EH (cell line): ENCODE data around the gene DEFB129.
"Not testable (repeated sequence)": the region's sequence is repeated elsewhere in the genome, so short reads cannot be mapped to it uniquely, and the experiment has no call there.

Experiments
- DNase-seq: peaks from one replicate; pipeline ENCODE4 v3.0.0-alpha.2; 2015; ENCODE audit warnings: low read depth

Gene DEFB129

DNA sequence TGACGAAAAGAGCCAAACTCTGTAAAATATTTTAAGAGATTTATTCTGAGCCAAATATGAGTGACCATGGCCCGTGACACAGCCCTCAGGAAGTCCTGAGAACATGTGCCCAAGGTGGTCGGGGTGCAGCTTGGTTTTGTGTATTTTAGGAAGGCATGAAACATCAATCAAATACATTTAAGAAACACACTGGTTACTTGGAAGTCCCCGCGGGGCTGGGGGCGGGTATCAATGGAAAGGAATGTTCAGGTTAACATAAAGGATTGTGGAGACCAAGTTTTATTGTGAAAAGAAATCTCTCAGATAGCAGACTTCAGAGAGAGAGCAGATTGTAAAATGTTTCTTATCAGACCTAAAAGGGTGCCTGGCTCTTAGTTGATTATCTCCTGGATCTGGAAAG, 26.4 kb downstream of the DEFB129 start:
- not testable (repeated sequence) for DNase-seq

DNA sequence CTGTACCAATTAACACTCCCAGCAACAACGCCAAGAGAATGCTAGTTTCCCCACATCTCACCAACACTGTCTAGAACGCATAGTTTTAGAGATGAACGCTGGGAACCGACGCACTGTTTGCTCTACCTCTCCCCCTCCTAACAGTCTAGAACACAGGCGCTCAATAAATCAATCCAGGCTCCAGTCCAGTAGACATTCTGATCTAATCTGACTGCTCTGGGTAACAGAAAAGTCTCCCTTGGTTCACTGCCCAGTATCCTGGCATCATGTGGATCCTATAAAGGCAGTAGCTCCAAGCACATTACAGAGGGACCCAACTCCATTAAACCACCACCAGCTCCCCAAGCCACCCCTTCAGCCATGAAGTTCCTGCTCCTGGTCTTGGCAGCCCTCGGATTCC, 30.4 kb downstream of the DEFB129 start, which contains the start of gene DEFB132:
Gene DEFB132, plus strand, starts transcription at position 306 of the 400 bp plus-strand sequence. Its CDS starts 55 bp downstream, at position 361.
- DNase-seq = no peak

DNA sequence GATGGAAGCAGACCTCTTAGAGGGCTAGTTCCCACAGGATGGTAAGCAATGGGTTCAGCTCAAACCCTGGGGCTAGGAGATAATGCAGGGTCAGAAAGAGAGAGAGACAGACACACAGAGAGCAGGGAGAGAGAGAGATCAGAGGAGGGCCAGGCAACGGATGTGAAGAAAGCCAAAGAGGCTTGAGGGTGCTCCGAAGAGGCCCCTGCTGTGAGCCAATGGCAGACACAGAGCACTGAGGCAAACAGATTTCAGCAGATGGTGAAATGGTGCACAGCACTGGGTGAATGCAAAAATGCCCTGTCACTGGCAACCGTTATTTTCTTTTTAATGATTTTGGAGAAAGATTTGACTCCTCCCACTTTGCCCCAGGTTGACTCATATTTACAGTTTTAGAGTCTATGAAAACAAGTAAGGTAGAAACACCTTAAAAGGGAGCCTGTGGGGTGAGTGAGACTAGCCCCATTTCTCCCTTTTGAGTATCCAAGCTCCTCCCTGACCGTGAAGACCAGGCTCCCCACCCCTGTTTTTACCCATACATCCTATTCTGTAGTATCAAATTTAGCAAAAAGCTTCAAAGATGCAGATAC, 31.3 kb downstream of the DEFB129 start:
- no peak for DNase-seq

DNA sequence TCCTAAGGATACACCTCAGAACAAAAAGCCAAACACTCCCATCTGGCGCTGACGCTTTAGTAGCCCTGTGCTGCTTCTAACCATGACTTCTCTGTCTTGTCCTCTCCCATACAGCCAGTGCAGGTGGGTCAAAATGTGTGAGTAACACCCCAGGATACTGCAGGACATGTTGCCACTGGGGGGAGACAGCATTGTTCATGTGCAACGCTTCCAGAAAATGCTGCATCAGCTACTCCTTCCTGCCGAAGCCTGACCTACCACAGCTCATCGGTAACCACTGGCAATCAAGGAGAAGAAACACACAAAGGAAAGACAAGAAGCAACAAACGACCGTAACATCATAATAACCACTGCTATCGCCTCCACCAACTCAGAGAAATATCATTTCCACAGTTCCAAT, 31.9 kb downstream of the DEFB129 start:
- DNase-seq = peak; percentile 41

DNA sequence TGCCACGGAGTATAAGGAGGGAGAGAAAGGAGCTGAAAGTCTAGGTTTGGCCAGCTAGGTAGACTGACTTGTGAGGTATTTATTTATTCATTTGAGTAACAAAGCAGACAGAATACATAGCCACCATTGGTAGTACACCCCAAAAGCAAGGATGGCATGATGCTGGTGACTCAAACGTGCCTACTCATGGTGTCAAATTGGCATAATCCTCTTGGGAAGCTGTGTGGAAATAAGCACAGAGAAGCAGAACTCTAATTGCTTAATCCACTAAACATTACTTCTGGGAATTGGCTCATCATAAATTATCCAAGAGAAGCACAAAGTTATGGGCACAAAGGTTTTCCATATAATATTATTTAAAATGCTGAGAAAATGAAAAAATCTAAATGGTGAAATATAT, 32.9 kb downstream of the DEFB129 start:
- DNase-seq = no peak

DNA sequence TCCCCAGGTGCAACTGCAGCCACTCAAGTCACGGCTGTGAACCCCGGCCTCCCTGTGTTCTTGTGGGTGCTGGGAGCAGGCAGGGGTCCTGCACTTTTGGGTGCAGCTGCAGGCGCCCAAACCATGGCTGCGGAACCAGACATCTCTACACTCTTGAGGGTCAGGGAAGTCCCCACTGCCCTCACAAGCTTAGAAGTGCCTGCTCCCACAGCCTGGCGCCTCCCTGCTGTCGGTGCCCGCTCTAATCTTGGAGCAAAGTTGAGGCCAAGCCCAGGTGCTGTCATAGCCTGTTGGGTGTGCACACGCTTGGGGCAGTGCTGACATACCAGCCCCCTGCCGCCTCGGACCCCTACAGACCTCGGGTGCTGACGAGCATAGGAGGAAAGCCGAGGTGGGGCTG, 36.6 kb downstream of the DEFB129 start:
- DNase-seq = no peak

GRCh38 chr20:266596-267562, 39.8 kb downstream of the DEFB129 start:
- peak; percentile 70 for DNase-seq

GRCh38 chr20:270517-270916, 43.5 kb downstream of the DEFB129 start:
- no peak for DNase-seq

DNA sequence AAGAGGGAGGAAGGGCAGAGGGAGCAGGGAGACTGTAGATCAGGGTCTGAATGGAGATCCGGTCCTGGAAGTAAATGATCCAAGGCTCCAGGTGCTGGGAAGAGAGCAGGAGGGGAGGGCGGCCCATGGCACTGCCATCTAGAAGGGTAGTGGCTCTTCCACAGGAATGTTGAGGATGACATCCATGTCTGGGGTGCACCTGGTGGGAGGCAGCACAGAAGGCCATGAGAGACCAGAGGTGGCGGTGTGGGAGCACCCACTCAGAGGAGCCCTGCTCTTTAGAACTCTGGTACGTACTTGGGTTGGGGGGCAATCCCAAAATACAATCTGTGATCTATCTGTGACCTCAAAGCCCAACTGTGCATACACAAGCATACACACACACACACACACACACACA, 44.0 kb downstream of the DEFB129 start:
- DNase-seq = no peak

DNA sequence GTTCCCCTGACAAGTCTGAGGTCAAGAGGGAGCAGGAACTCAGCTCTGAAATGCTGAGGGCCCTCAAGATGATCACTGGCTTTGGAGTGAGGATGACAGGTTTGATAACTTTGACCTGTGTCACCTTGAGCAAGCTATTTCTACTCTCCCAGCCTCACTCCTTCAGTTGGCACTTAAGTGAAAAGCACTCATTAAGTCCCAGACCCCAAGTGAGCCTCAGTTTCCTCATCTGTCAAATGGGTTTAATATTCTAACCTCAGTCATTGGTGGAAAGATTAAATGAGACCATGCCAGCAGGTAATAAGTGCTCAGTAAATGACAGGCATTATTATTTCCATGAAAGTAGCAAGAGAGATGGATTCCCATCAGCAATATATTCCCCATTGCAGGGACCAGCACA, 44.5 kb downstream of the DEFB129 start:
- no peak for DNase-seq

DNA sequence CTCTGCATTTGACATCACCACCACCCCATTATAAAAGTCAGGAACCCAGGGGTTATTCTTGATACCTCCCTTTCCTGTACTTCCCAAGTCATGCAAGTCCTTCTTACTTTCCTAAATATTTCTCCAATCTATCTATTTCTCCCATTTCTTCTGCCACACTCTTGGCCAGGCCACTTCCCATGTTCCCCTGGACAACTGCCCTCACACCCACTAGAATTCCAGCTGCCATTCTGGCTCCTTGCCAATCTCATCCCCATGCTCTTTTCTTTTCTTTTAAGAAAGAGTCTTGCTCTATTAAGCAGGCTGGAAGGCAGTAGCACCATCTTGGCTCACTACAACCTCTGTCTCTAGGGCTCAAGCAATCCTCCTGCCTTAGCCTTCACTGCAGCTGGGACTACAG, 45.7 kb downstream of the DEFB129 start:
- no peak for DNase-seq

DNA sequence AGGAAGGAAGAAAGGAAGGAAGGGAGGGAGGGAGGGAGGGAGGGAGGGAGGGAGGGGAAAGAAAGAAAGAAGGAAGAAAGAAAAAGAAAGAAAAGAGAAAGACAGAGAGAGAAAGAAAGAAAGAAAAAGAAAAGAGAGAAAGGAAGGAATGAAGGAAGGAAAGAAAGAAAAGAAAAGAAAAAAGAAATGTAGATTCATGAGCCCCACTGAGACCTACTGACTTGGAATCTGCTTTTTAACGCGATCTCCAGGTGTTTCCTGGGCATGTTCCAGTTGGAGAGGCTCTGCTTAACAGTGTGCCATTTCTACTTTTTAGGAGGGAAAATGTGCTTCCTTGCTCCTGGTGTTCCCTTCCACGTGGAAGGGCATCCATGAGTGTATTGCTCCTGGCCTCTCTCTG, 46.8 kb downstream of the DEFB129 start:
- no peak for DNase-seq

DNA sequence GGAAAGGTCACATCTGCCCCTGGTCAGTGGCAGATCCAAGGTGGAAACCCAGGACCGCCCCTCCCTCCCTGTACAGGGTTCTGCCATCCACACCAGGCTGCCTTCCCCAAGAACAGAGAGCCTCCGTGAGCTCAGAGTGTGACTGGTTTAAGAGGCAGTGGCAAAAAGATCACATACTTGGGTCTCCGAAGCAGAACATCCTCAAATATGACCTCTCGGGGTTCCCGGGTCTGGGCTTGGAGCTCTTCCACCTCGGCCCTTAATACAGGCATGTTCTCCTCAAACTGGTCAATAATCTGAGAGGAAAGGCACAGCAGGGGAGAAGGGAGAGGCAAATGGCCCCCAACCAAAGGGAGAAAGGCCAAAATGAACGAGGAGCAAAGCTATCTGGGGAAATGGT, 48.7 kb downstream of the DEFB129 start:
- DNase-seq = no peak

- no peak for DNase-seq
Measured at GRCh38 chr20:276620-277495, 49.8 kb downstream of the DEFB129 start.

DNA sequence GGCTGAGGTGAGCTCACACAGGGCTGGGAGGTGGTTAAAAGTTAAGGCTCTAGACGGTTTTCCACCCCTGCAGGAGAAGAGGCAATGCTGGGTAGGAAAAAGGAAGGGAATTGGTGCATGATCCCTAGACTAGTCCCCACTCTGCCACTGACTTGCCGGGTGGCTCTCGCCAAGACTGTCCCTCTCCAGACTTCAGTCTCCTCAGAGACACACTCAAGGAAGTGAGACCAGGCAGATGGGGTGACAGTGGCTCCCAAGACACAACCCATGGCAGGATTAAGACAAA, 50.4 kb downstream of the DEFB129 start:
- DNase-seq = no peak

GRCh38 chr20:278181-278580, 51.1 kb downstream of the DEFB129 start:
- DNase-seq = no peak

DNA sequence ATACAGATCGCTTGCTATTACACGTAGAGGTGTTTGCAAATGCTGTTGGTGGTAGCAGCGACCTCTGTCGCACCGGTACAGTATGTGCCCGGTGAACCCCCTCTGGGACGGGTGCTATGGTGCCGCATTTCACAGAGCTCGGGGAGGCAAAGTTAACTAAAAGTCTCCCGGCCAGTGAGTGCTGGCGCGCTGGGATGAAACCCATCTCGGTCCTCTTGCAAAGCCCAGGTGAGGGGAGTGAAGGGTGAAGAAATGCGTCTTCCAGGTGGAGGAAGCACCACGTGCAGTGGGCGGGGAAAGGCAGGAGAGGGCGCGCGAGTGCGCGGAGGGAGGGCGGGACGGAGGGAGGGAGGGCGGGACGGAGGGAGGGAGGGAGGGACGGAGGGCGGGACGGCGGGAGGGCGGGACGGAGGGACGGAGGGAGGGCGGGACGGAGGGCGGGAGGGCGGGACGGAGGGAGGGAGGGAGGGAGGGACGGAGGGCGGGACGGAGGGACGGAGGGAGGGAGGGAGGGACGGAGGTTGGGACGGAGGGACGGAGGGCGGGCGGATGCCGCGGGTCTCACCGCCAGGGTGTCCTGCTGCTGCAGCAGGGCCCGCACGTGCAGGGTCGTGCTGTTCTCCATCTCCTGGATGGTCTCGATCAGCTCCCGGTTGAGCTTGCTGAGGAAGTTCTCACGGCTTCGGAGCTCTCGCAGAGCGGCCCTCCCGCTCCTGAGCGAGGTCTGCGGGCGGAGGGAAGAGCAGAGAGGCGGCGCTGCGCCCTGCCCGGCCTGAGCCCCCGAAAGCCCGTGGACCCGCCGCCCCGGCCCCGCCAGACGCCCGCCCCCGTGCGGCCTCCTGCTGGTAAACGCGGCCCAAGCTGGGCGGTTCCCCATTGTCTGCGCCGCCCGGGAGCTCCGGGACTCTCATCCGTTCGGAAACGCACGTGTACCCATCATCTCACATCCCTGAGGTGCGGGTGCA, 51.8 kb downstream of the DEFB129 start:
- DNase-seq = no peak
